ENCODE results near the gene CPM.

Gene CPM

GRCh38 chr12:68903511-68903910 is 29.5 kb downstream of the CPM start:
- DNase-seq, result no peak

GRCh38 chr12:68901551-68901950 is 31.4 kb downstream of the CPM start:
- no peak for DNase-seq

- no peak for DNase-seq
These were observed 31.8 kb downstream of the CPM start for GRCh38 chr12:68901145-68901544.

GRCh38 chr12:68900241-68900640 is 32.7 kb downstream of the CPM start:
- no peak for DNase-seq

GRCh38 chr12:68899251-68899771 is 33.7 kb downstream of the CPM start:
- peak in 1 of 2 experiments; percentile 3 for DNase-seq

- DNase-seq, result no peak
These were observed 36.0 kb downstream of the CPM start for GRCh38 chr12:68896881-68897540.

- DNase-seq, result no peak
These were observed 38.6 kb downstream of the CPM start for GRCh38 chr12:68894276-68894855.

GRCh38 chr12:68893741-68894140 is 39.2 kb downstream of the CPM start:
- DNase-seq, result no peak

GRCh38 chr12:68893201-68893600 is 39.8 kb downstream of the CPM start:
- DNase-seq, result no peak

GRCh38 chr12:68891141-68891540 is 41.8 kb downstream of the CPM start:
- DNase-seq, result no peak

GRCh38 chr12:68890701-68891113 is 42.3 kb downstream of the CPM start:
- DNase-seq, result no peak

- no peak for DNase-seq
These were observed 44.7 kb downstream of the CPM start for GRCh38 chr12:68888243-68888642.

- DNase-seq, result no peak
These were observed 45.3 kb downstream of the CPM start for GRCh38 chr12:68887641-68888040.

GRCh38 chr12:68886636-68887572 is 46.1 kb downstream of the CPM start:
- no peak for DNase-seq

- DNase-seq, result no peak
These were observed 47.6 kb downstream of the CPM start for GRCh38 chr12:68885381-68885780.

- no peak for DNase-seq
These were observed 48.7 kb downstream of the CPM start for GRCh38 chr12:68884251-68884650.

GRCh38 chr12:68883151-68883550 is 49.8 kb downstream of the CPM start:
- DNase-seq, result no peak

- DNase-seq, result no peak
These were observed 50.6 kb downstream of the CPM start for GRCh38 chr12:68882251-68882964.

- DNase-seq, result no peak
These were observed 52.2 kb downstream of the CPM start for GRCh38 chr12:68880660-68881325.

GRCh38 chr12:68878846-68879245 is 54.1 kb downstream of the CPM start:
- no peak for DNase-seq

GRCh38 chr12:68878283-68878682 is 54.7 kb downstream of the CPM start:
- no peak for DNase-seq

- DNase-seq, result no peak
These were observed 55.4 kb downstream of the CPM start for GRCh38 chr12:68877583-68877982.
